GM12875 (cell line): ENCODE measurements around the gene DSCAM.

Experiments used
- H3K4me3 ChIP-seq: one replicate; pipeline ENCODE4 v1.5.1; 2011; ENCODE audit warnings: low read depth, low read length, control low read depth
- TF ChIP-seq, protein P1 (sequence below): IDR thresholded peaks from 2 replicates; pipeline ENCODE4 v1.5.1; 2011; ENCODE audit warnings: low read depth, mild to moderate bottlenecking, control low read depth, inconsistent platforms, low read length, moderate library complexity, borderline replicate concordance; ENCODE audit not compliant: insufficient read depth

Gene DSCAM

GRCh38 chr21:40732253-40733023 lies 114.5 kb downstream of the DSCAM start:
- no peak overlapping the region for H3K4me3 ChIP-seq
- TF ChIP-seq, protein P1, sequence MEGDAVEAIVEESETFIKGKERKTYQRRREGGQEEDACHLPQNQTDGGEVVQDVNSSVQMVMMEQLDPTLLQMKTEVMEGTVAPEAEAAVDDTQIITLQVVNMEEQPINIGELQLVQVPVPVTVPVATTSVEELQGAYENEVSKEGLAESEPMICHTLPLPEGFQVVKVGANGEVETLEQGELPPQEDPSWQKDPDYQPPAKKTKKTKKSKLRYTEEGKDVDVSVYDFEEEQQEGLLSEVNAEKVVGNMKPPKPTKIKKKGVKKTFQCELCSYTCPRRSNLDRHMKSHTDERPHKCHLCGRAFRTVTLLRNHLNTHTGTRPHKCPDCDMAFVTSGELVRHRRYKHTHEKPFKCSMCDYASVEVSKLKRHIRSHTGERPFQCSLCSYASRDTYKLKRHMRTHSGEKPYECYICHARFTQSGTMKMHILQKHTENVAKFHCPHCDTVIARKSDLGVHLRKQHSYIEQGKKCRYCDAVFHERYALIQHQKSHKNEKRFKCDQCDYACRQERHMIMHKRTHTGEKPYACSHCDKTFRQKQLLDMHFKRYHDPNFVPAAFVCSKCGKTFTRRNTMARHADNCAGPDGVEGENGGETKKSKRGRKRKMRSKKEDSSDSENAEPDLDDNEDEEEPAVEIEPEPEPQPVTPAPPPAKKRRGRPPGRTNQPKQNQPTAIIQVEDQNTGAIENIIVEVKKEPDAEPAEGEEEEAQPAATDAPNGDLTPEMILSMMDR: no peak

DNA sequence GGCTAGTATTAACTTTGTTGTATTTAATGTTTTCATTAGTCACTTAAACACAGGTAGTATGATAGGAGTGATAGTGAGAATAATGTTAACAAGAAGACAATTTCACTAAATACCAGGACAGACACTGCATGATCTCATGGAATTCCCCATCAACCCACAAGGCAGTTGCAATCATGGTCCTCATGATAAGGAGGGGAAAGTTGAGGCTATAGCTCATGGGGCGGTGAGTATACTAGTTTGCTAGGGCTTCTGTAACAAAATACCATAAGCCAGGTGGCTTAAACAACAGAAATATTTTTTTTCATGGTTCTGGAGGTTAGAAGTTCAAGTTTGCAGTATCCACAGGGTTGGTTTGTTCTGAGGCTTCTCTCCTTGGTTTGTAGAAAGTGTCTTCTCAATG lies 115.8 kb downstream of the DSCAM start:
- H3K4me3 ChIP-seq: no peak overlapping the region
- TF ChIP-seq, protein P1: no peak

DNA sequence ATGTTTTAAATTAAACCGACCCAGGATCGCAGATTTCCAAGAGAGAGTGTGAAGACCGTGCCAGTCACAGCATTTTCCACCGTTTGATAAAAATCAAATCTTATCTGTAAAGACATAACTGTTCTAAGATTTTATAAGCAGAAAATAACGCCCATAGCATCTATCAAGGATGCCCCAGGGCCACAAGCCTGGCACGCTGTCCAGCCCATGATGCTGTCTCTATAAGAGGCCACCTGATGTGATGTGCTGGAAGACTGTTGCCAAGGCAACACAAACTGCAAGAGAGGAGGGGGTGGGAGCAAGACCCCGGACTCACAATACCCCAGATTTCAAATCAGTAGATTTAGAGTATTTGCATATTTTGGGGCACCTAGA lies 116.5 kb downstream of the DSCAM start:
- TF ChIP-seq, protein P1: no peak
- no peak overlapping the region for H3K4me3 ChIP-seq

GRCh38 chr21:40729761-40730425 lies 117.1 kb downstream of the DSCAM start:
- TF ChIP-seq, protein P1: no peak

DNA sequence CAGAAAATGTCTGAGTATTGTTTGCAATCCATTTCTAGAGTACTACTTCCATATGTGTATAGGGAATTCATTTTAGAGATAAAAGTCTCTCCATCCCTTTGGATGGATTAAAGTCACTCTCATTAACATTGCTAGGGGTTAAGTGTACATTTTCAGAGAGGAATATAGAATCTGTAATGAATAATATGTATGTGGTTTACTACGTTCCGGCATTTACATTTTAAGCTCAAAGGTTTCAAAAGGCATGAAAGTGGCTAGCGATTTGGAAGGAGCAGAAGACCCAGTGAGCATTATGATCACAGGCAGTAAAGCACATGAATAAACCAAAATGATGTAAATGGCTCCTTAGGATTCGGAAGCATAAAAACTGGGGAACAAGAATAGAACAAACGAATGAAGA lies 123.0 kb downstream of the DSCAM start:
- H3K4me3 ChIP-seq: no peak overlapping the region
- TF ChIP-seq, protein P1: no peak

More at GRCh38 chr21:40729761-40730425, 117.1 kb downstream of the DSCAM start:
- H3K4me3 ChIP-seq: no peak overlapping the region

- TF ChIP-seq, protein P1: no peak
- no peak overlapping the region for H3K4me3 ChIP-seq
Measured at GRCh38 chr21:40723317-40723716, 123.6 kb downstream of the DSCAM start.

DNA sequence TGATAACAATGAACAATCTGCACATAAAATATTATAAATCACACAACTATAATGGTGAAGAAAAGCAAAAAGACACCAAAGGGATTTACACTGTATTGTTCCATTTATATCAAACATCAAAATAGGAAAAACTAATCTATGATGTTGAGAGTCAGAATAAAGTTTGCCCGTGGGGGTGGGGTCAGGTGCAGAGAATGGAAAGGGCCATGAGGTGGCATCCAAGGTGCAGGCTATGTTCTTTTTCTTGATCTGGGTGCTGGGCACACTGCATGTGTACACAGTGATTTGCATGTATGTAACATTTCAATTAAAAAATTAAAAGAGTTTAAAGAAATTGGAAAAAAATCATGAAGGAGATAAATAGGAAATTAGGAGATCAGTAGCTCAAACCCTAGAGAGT lies 127.3 kb downstream of the DSCAM start:
- TF ChIP-seq, protein P1: no peak
- H3K4me3 ChIP-seq: no peak overlapping the region
